Nephron (organoid): Measurements from ENCODE around the gene FARP1.
A peak's percentile ranks its signal among the peaks of the same experiment; 100 is the strongest.

ENCODE experiments used
- H3K27ac Mint-ChIP-seq, 3 experiments: 2 replicates each; pipeline ENCODE4 v1.8.0; 2020; ENCODE audit warnings: mixed read lengths in 3 of 3, mild to moderate bottlenecking in 2 of 3, moderate library complexity in 1 of 3
- H3K27me3 Mint-ChIP-seq: 2 replicates; pipeline ENCODE4 v1.8.0; 2021; ENCODE audit warnings: low read depth, mild to moderate bottlenecking, moderate library complexity, mixed read lengths
- H3K36me3 Mint-ChIP-seq: 2 replicates; pipeline ENCODE4 v1.8.0; 2020; ENCODE audit warnings: low read depth, mixed read lengths
- H3K4me1 Mint-ChIP-seq: 2 replicates; pipeline ENCODE4 v1.8.0; 2020; ENCODE audit warnings: mixed read lengths
- H3K4me3 Mint-ChIP-seq, 3 experiments: 2 replicates each; pipeline ENCODE4 v1.8.0; 2020; ENCODE audit warnings: mild to moderate bottlenecking in 3 of 3, mixed read lengths in 3 of 3, moderate library complexity in 2 of 3
- H3K9me3 Mint-ChIP-seq: 2 replicates; pipeline ENCODE4 v1.8.0; 2020; ENCODE audit warnings: mixed read lengths
- CTCF ChIP-seq, 3 experiments: fragments of 200-600 bp; sonication (generic); IDR thresholded peaks; one replicate each; pipeline ENCODE4 v1.5.0; 2021; ENCODE audit warnings: antibody characterized with exemption in 3 of 3; ENCODE audit not compliant: unreplicated experiment in 3 of 3

The FARP1 gene

GRCh38 chr13:98118865-98119264 lies 24.0 kb upstream of the FARP1 start:
- no peaks in the 10 kb centered on the region for H3K36me3 Mint-ChIP-seq
- H3K27ac Mint-ChIP-seq = no peak overlapping the region
- H3K4me1 Mint-ChIP-seq = no peaks in the 10 kb centered on the region
- no peak for TF ChIP-seq CTCF (IDR thresholded peaks at IDR 0.05; ENCODE audit: unreplicated experiment in 3 of 3)
- H3K4me3 Mint-ChIP-seq = no peak overlapping the region
- H3K9me3 Mint-ChIP-seq = peaks cover 5% of the 10 kb centered on the region
- H3K27me3 Mint-ChIP-seq = no peaks in the 10 kb centered on the region

- H3K4me3 Mint-ChIP-seq = no peak overlapping the region
- no peaks in the 10 kb centered on the region for H3K27me3 Mint-ChIP-seq
- no peaks in the 10 kb centered on the region for H3K36me3 Mint-ChIP-seq
- H3K4me1 Mint-ChIP-seq = no peaks in the 10 kb centered on the region
- H3K9me3 Mint-ChIP-seq = peaks cover 19% of the 10 kb centered on the region
- no peak overlapping the region for H3K27ac Mint-ChIP-seq
- TF ChIP-seq CTCF (IDR thresholded peaks at IDR 0.05; ENCODE audit: unreplicated experiment in 3 of 3) = no peak
These were observed 19.7 kb upstream of the FARP1 start for GRCh38 chr13:98123176-98123575.

GRCh38 chr13:98129059-98129746 lies 13.7 kb upstream of the FARP1 start:
- H3K36me3 Mint-ChIP-seq = no peaks in the 10 kb centered on the region
- peaks cover 20% of the 10 kb centered on the region for H3K9me3 Mint-ChIP-seq
- no peak overlapping the region for H3K4me3 Mint-ChIP-seq
- H3K27me3 Mint-ChIP-seq = peaks cover 5% of the 10 kb centered on the region
- H3K27ac Mint-ChIP-seq = no peak overlapping the region
- H3K4me1 Mint-ChIP-seq = no peaks in the 10 kb centered on the region
- no peak for TF ChIP-seq CTCF (IDR thresholded peaks at IDR 0.05; ENCODE audit: unreplicated experiment in 3 of 3)

GRCh38 chr13:98133946-98134345 lies 8.9 kb upstream of the FARP1 start:
- H3K4me3 Mint-ChIP-seq = no peak overlapping the region
- peak overlapping the region in 1 of 3 experiments; percentile 38 for H3K27ac Mint-ChIP-seq
- TF ChIP-seq CTCF (IDR thresholded peaks at IDR 0.05; ENCODE audit: unreplicated experiment in 3 of 3) = no peak
- peaks cover 5% of the 10 kb centered on the region for H3K27me3 Mint-ChIP-seq
- no peaks in the 10 kb centered on the region for H3K36me3 Mint-ChIP-seq
- no peaks in the 10 kb centered on the region for H3K4me1 Mint-ChIP-seq
- H3K9me3 Mint-ChIP-seq = peaks cover 2% of the 10 kb centered on the region

GRCh38 chr13:98134901-98135300 lies 8.0 kb upstream of the FARP1 start:
- H3K27me3 Mint-ChIP-seq = peaks cover 5% of the 10 kb centered on the region
- H3K4me3 Mint-ChIP-seq = no peak overlapping the region

More at GRCh38 chr13:98134901-98135300, 8.0 kb upstream of the FARP1 start:
- Mint-ChIP-seq H3K9me3 (no peaks in the 10 kb centered on the region), H3K4me1 (no peaks in the 10 kb centered on the region), H3K36me3 (no peaks in the 10 kb centered on the region), H3K27ac (peak overlapping the region in 1 of 3 experiments; percentile 3)
- no peak for TF ChIP-seq CTCF (IDR thresholded peaks at IDR 0.05; ENCODE audit: unreplicated experiment in 3 of 3)
